H1 (cell line): ENCODE measurements around the gene UBASH3A. TPM values are rescaled to one million over a fixed set of nuclear protein-coding genes. Genes with fewer than 3 reads are reported as not detected.

Source experiments
- CTCF ChIA-PET: fragments of 300-600 bp; sonication (Branson Sonifier 250); formaldehyde crosslinking; loops from one replicate; lab custom pipeline; 2021; ENCODE audit not compliant: partially characterized antibody; lab: Charles Lee
- POLR2A ChIA-PET: fragments of 300-600 bp; sonication (Branson Sonifier 250); formaldehyde crosslinking; loops from one replicate; lab custom pipeline; 2021; ENCODE audit warnings: inconsistent platforms; ENCODE audit not compliant: partially characterized antibody; lab: Charles Lee
- DNase-seq, 2 experiments: peaks; one replicate each; pipeline versions ENCODE4 v3.0.0 to v3.0.0-alpha.2; 2010 to 2022; ENCODE audit warnings: low spot score in 2 of 2, low read depth in 1 of 2, mixed read lengths in 1 of 2
- FAIRE-seq: peaks from 2 replicates; lab custom pipeline; 2011; peaks lifted over from hg19 to GRCh38; lab: Jason Lieb, UNC
- H2AFZ ChIP-seq: 2 replicates; pipeline ENCODE4 v1.8.1; 2012; ENCODE audit warnings: low read length, inconsistent platforms
- H2AK5ac ChIP-seq: 2 replicates; pipeline ENCODE4 v1.6.1; 2013; ENCODE audit warnings: low read depth, low read length
- H2BK120ac ChIP-seq: replicated peaks from 2 replicates; pipeline ENCODE3; 2013; ENCODE audit warnings: low read depth, low read length, inconsistent platforms
- H2BK12ac ChIP-seq: 2 replicates; pipeline ENCODE4 v1.6.1; 2013; ENCODE audit warnings: low read depth, low read length
- H2BK15ac ChIP-seq: 2 replicates; pipeline ENCODE4 v1.6.1; 2013; ENCODE audit warnings: low read length
- H2BK20ac ChIP-seq: 2 replicates; pipeline ENCODE4 v1.6.1; 2013; ENCODE audit warnings: low read length
- H2BK5ac ChIP-seq: 2 replicates; pipeline ENCODE4 v1.6.1; 2013; ENCODE audit warnings: low read depth, low read length
- H3K14ac ChIP-seq: 2 replicates; pipeline ENCODE4 v1.6.1; 2013; ENCODE audit warnings: inconsistent platforms; ENCODE audit not compliant: insufficient read length
- H3K18ac ChIP-seq: 2 replicates; pipeline ENCODE4 v1.6.1; 2013; ENCODE audit warnings: low read length; ENCODE audit errors: extremely low read depth
- H3K23ac ChIP-seq: 2 replicates; pipeline ENCODE4 v1.6.1; 2013; ENCODE audit warnings: inconsistent platforms; ENCODE audit not compliant: insufficient read length
- H3K23me2 ChIP-seq: 2 replicates; pipeline ENCODE4 v1.6.1; 2013; ENCODE audit warnings: low read depth, low read length
- H3K27ac ChIP-seq: 2 replicates; pipeline ENCODE4 v1.6.1; 2011; ENCODE audit warnings: low read depth, low read length, inconsistent platforms
- H3K27me3 ChIP-seq, 4 experiments: replicated peaks in 1 of 4; 1 replicate in 1 of 4; 2 replicates in 3 of 4; pipeline versions ENCODE4 v1.6.1 to v1.8.1; 2011 to 2013; ENCODE audit warnings: low read length in 3 of 4, mild to moderate bottlenecking in 3 of 4, inconsistent platforms in 2 of 4, mixed read lengths in 2 of 4, moderate library complexity in 1 of 4; ENCODE audit not compliant: control insufficient read depth in 3 of 4, insufficient read depth in 3 of 4; ENCODE audit errors: extremely low read depth in 1 of 4
- H3K36me3 ChIP-seq, 4 experiments: 2 replicates each; pipeline versions ENCODE4 v1.6.1 to v1.8.1; 2011 to 2013; ENCODE audit warnings: mild to moderate bottlenecking in 4 of 4, low read length in 3 of 4, moderate library complexity in 2 of 4, control low read depth in 1 of 4, inconsistent platforms in 1 of 4; ENCODE audit not compliant: insufficient read depth in 4 of 4, control insufficient read depth in 2 of 4
- H3K4ac ChIP-seq: replicated peaks from 2 replicates; pipeline ENCODE3; 2013; ENCODE audit warnings: low read length, low read depth, mixed read lengths, inconsistent platforms; ENCODE audit not compliant: insufficient read length
- H3K4me1 ChIP-seq, 4 experiments: replicated peaks in 1 of 4; 1 replicate in 1 of 4; 2 replicates in 3 of 4; pipeline versions ENCODE4 v1.6.1 to v1.8.1; 2011 to 2013; ENCODE audit warnings: low read length in 3 of 4, inconsistent platforms in 2 of 4, mixed read lengths in 1 of 4; ENCODE audit not compliant: insufficient read depth in 4 of 4, control insufficient read depth in 3 of 4
- H3K4me2 ChIP-seq, 2 experiments: 2 replicates each; pipeline versions ENCODE4 v1.6.1 to v1.8.1; 2011 to 2013; ENCODE audit warnings: low read depth in 2 of 2, low read length in 2 of 2, control low read depth in 1 of 2, inconsistent platforms in 1 of 2, mild to moderate bottlenecking in 1 of 2; ENCODE audit not compliant: insufficient read depth in 1 of 2
- H3K4me3 ChIP-seq, 4 experiments: fragments of 200-600, 300-600 bp in 1 of 4; sonication (generic), shearing (Covaris generic), sonication (Bioruptor Twin) in 1 of 4; 2 replicates each; pipeline versions ENCODE4 v1.5.1 to v1.8.1; 2011 to 2016; ENCODE audit warnings: low read length in 4 of 4, low read depth in 3 of 4, control low read depth in 2 of 4, inconsistent platforms in 2 of 4, mild to moderate bottlenecking in 2 of 4, mixed read lengths in 1 of 4, moderate library complexity in 1 of 4; ENCODE audit not compliant: insufficient read depth in 2 of 4; ENCODE audit errors: extremely low read depth in 1 of 4
- H3K56ac ChIP-seq: replicated peaks from 2 replicates; pipeline ENCODE3; 2013; ENCODE audit warnings: low read depth, mild to moderate bottlenecking, mixed read lengths, low read length, inconsistent platforms; ENCODE audit not compliant: insufficient read length
- H3K79me1 ChIP-seq: 2 replicates; pipeline ENCODE4 v1.6.1; 2013; ENCODE audit warnings: low read depth, low read length, control low read depth
- H3K79me2 ChIP-seq, 2 experiments: 2 replicates each; pipeline versions ENCODE4 v1.6.1 to v1.8.1; 2012 to 2013; ENCODE audit warnings: low read length in 2 of 2, mild to moderate bottlenecking in 2 of 2, inconsistent platforms in 1 of 2; ENCODE audit not compliant: insufficient read depth in 2 of 2, control insufficient read depth in 1 of 2
- H3K9ac ChIP-seq, 4 experiments: replicated peaks in 1 of 4; 1 replicate in 1 of 4; 2 replicates in 3 of 4; pipeline versions ENCODE4 v1.6.1 to v1.8.1; 2011 to 2013; ENCODE audit warnings: low read depth in 3 of 4, low read length in 3 of 4, control low read depth in 2 of 4, mild to moderate bottlenecking in 2 of 4, moderate library complexity in 2 of 4, inconsistent platforms in 1 of 4; ENCODE audit errors: extremely low read depth in 1 of 4
- H3K9me3 ChIP-seq, 2 experiments: 2 replicates each; pipeline versions ENCODE4 v1.6.1 to v1.8.1; 2012 to 2013; ENCODE audit warnings: mild to moderate bottlenecking in 2 of 2, moderate library complexity in 2 of 2, control low read depth in 1 of 2, inconsistent platforms in 1 of 2, low read depth in 1 of 2, low read length in 1 of 2, mixed read lengths in 1 of 2; ENCODE audit not compliant: insufficient read depth in 2 of 2
- H4K20me1 ChIP-seq, 2 experiments: replicated peaks in 1 of 2; 2 replicates each; pipeline versions ENCODE3 to v1.8.1; 2011 to 2013; ENCODE audit warnings: inconsistent platforms in 2 of 2, low read length in 2 of 2, mild to moderate bottlenecking in 1 of 2; ENCODE audit not compliant: insufficient read depth in 2 of 2, control insufficient read depth in 1 of 2
- H4K5ac ChIP-seq: 2 replicates; pipeline ENCODE4 v1.6.1; 2013; ENCODE audit warnings: low read length, low read depth, mixed read lengths, inconsistent platforms; ENCODE audit not compliant: insufficient read length
- H4K8ac ChIP-seq: 2 replicates; pipeline ENCODE4 v1.8.0; 2013; ENCODE audit warnings: mild to moderate bottlenecking, moderate library complexity, low read length, inconsistent platforms; ENCODE audit not compliant: insufficient read depth; ENCODE audit errors: extremely low read depth
- H4K91ac ChIP-seq: replicated peaks from 2 replicates; pipeline ENCODE3; 2013; ENCODE audit warnings: low read length, mixed read lengths, inconsistent platforms; ENCODE audit not compliant: insufficient read length
- GABPA ChIP-seq: IDR thresholded peaks from 2 replicates; pipeline ENCODE4 v1.6.1; 2011; ENCODE audit warnings: mild to moderate bottlenecking, low read length, moderate library complexity, borderline replicate concordance; ENCODE audit not compliant: insufficient read depth
- GTF2F1 ChIP-seq: IDR thresholded peaks from 2 replicates; pipeline ENCODE4 v1.6.1; 2012; ENCODE audit warnings: low read depth, low read length, improper control_type of control experiment, borderline replicate concordance
- RXRA ChIP-seq: IDR thresholded peaks from 2 replicates; pipeline ENCODE4 v1.6.1; 2011; ENCODE audit warnings: low read depth, mild to moderate bottlenecking, low read length, moderate library complexity; ENCODE audit not compliant: insufficient read depth
- SIX5 ChIP-seq: IDR thresholded peaks from 2 replicates; pipeline ENCODE4 v1.6.1; 2011; ENCODE audit warnings: mild to moderate bottlenecking, low read depth, low read length
- SRF ChIP-seq: IDR thresholded peaks from 2 replicates; pipeline ENCODE4 v1.6.1; 2011; ENCODE audit warnings: mild to moderate bottlenecking, low read depth, low read length, moderate library complexity
- WGBS, 2 experiments: shearing (Covaris generic) in 1 of 2; methylation state at CpG; one replicate each; pipeline versions ENCODE4 v1.1.6 to v1.1.7; 2013 to 2015; ENCODE audit warnings: low lambda C conversion rate in 2 of 2, mixed read lengths in 2 of 2, inconsistent platforms in 1 of 2, low coverage in 1 of 2, missing lambda C conversion rate in 1 of 2; ENCODE audit not compliant: insufficient replicate concordance in 2 of 2, insufficient coverage in 1 of 2, insufficient read length in 1 of 2; ENCODE audit errors: extremely low coverage in 1 of 2, missing lambda C conversion rate in 1 of 2; 5-methylcytosine and 5-hydroxymethylcytosine counted together
- polyA plus RNA-seq, 7 experiments: library from polyadenylated mRNA; depleted of rRNA in 3 of 7; stranded (reverse) in 5 of 7; unstranded in 2 of 7; fragments of >200 nt in 5 of 7; fragments of 200-250 nt in 2 of 7; gene quantifications; 1 replicate in 5 of 7; 2 replicates in 1 of 7; 4 replicates in 1 of 7; pipeline versions ENCODE4 v1.2.1 to v1.2.3, GENCODE V29; 2011 to 2013; ENCODE audit warnings: missing spikeins in 2 of 7, mixed read lengths in 2 of 7
- total RNA-seq: library from RNA; stranded (reverse); fragmentation: NEBNext Ultra II Directional; extraction: Animal tissue kit (Norgen Biotek cat#: 25700); gene quantifications from 2 replicates; pipeline ENCODE4 v1.2.1, GENCODE V29; 2021

Gene UBASH3A
- total and polyA plus RNA-seq, 2 of the 8 experiments (the other 6 are each of a cell fraction or from before 2014, with no cell fraction given): not detected

GRCh38 chr21:42386034-42386591, 17.6 kb upstream of the UBASH3A start:
- TF ChIP-seq SIX5 (no peak), GTF2F1 (no peak), RXRA (no peak), SRF (no peak), GABPA (no peak)
- H3K36me3 ChIP-seq: no peaks in the 10 kb centered on the region
- H3K79me1 ChIP-seq: no peaks in the 10 kb centered on the region
- H3K14ac ChIP-seq: no peak overlapping the region
- H3K4me2 ChIP-seq: no peak overlapping the region
- H3K79me2 ChIP-seq: no peaks in the 10 kb centered on the region
- no peak overlapping the region for H3K23ac ChIP-seq
- no peak overlapping the region for H2BK20ac ChIP-seq
- peaks cover 0 to 4% of the 10 kb centered on the region in 2 experiments; a peak in 1 of 4 replicates for H3K9me3 ChIP-seq
- no peak overlapping the region for H4K91ac ChIP-seq
- H2BK12ac ChIP-seq: no peak overlapping the region
- no peak overlapping the region for H3K4ac ChIP-seq
- 0 out of 7 replicates have a peak, but pooled peaks cover 0 to 2% (median 0%) of the 10 kb centered on the region in 4 experiments for H3K27me3 ChIP-seq
- H3K23me2 ChIP-seq: no peaks in the 10 kb centered on the region
- H2BK15ac ChIP-seq: no peak overlapping the region
- H4K20me1 ChIP-seq: peaks cover 0 to 3% of the 10 kb centered on the region in 2 experiments
- H3K27ac ChIP-seq: no peak overlapping the region
- CTCF ChIA-PET: interaction anchor here (1.3 kb wide), 1 partner anchor 13 kb away, joined by 3 read pairs; no protein-coding TSS in a partner anchor
- H4K5ac ChIP-seq: no peak overlapping the region
- no peak for DNase-seq
- H2BK5ac ChIP-seq: no peak overlapping the region
- POLR2A ChIA-PET: no interaction called here
- H3K4me3 ChIP-seq: no peak overlapping the region
- no peak overlapping the region for H3K9ac ChIP-seq
- H3K4me1 ChIP-seq: peaks cover 0 to 12% (median 9%) of the 10 kb centered on the region in 4 experiments; a peak in 3 of 7 replicates
- no peak overlapping the region for H4K8ac ChIP-seq
- FAIRE-seq: no peak
- no peak overlapping the region for H2BK120ac ChIP-seq
- no peak overlapping the region for H3K18ac ChIP-seq
- no peak overlapping the region for H2AFZ ChIP-seq
- no peak overlapping the region for H2AK5ac ChIP-seq
- WGBS, 2 experiments: 93% methylated on average over 11 of the region's 11 CpGs; no CpG with 5 or more reads in 1 of the 2 experiments
- H3K56ac ChIP-seq: no peak overlapping the region
